ENCODE data around the gene DQX1. TPM values are rescaled to one million over a fixed set of nuclear protein-coding genes. Genes with fewer than 3 reads are reported as not detected.
A peak's percentile ranks its signal among the peaks of the same experiment; 100 is the strongest.

The DQX1 gene
- total RNA-seq, 1 experiment from 2014 or later, result 1.3 TPM

- TF ChIP-seq ATF6 (CRISPR knock-in tag; IDR thresholded peaks at IDR 0.05), result no peak
- no peak for TF ChIP-seq ZNF138 (CRISPR knock-in tag; conservative IDR thresholded peaks at IDR 0.05)
- no peak for TF ChIP-seq ZNF425 (CRISPR knock-in tag; conservative IDR thresholded peaks at IDR 0.05)
Measured at GRCh38 chr2:74548900-74549826, 23.1 kb upstream of the DQX1 start (continued).

GRCh38 chr2:74548285-74548899 lies 22.4 kb upstream of the DQX1 start:
- ATAC-seq (peak; percentile 14; the same call in 1 of the 2 replicates), DNase-seq (ENCODE audit: low spot score) (no peak)
- Mint-ChIP-seq H3K27me3 (ENCODE audit: low read depth) (peaks cover 71% of the 10 kb centered on the region), H3K36me3 (peaks cover 2% of the 10 kb centered on the region; the same call in 1 of the 2 replicates), H3K4me1 (peaks cover 30% of the 10 kb centered on the region), H3K4me3 (peak overlapping the region; percentile 86), H3K27ac (peak overlapping the region; percentile 30; the same call in 1 of the 2 replicates), H3K9me3 (no peaks in the 10 kb centered on the region)
- TF ChIP-seq ZNF671 (CRISPR knock-in tag; IDR thresholded peaks at IDR 0.05) (no peak), ZBTB21 (CRISPR knock-in tag; IDR thresholded peaks at IDR 0.05; ENCODE audit: borderline replicate concordance) (no peak), IRF2 (CRISPR knock-in tag; IDR thresholded peaks at IDR 0.05; ENCODE audit: borderline replicate concordance, low read depth) (no peak), PRDM15 (CRISPR knock-in tag; IDR thresholded peaks at IDR 0.05) (peak; percentile 88), ZNF121 (CRISPR knock-in tag; IDR thresholded peaks at IDR 0.05) (no peak), IRF1 (CRISPR knock-in tag; IDR thresholded peaks at IDR 0.05) (no peak), HMGXB4 (CRISPR knock-in tag; IDR thresholded peaks at IDR 0.05) (no peak), CREB1 (CRISPR knock-in tag; IDR thresholded peaks at IDR 0.05) (no peak), ATF6 (CRISPR knock-in tag; IDR thresholded peaks at IDR 0.05) (no peak)
- CTCF ChIA-PET, result interaction anchor here (0.7 to 1.3 kb wide), 4 partner anchors 26 to 65 kb away, joined by 3 to 4 read pairs (median 3); partner anchors contain the start of gene TTC31
- POLR2A ChIA-PET, result no interaction called here

Measured in WTC11 (cell line).